Measurements from ENCODE around the gene TSPAN5.

DNA sequence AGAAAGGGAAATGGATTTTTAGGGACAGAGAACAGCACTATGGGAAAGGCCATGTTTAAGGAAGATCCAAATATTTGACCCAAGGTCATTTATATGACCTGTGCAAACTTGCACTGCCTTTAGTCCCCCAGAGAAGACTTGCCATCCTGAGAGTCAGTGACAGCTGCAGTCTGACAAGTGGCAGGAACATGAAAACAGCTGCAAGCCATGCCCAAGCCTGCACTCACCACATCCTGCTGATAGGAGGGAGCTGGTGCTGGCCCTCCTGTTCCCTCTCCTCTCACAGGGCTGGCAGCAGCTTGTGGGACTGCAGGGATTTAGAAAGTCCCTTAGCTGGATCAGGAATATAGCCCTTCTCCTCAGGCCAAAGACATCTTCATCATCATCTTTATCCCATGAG, 209.5 kb downstream of the TSPAN5 start:
- TF ChIP-seq, protein P1, sequence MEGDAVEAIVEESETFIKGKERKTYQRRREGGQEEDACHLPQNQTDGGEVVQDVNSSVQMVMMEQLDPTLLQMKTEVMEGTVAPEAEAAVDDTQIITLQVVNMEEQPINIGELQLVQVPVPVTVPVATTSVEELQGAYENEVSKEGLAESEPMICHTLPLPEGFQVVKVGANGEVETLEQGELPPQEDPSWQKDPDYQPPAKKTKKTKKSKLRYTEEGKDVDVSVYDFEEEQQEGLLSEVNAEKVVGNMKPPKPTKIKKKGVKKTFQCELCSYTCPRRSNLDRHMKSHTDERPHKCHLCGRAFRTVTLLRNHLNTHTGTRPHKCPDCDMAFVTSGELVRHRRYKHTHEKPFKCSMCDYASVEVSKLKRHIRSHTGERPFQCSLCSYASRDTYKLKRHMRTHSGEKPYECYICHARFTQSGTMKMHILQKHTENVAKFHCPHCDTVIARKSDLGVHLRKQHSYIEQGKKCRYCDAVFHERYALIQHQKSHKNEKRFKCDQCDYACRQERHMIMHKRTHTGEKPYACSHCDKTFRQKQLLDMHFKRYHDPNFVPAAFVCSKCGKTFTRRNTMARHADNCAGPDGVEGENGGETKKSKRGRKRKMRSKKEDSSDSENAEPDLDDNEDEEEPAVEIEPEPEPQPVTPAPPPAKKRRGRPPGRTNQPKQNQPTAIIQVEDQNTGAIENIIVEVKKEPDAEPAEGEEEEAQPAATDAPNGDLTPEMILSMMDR (conservative IDR thresholded peaks at IDR 0.05) = no peak
- TF ChIP-seq EZH2 (IDR thresholded peaks at IDR 0.05; ENCODE audit: low read depth) = no peak
